Hepatocyte (in vitro differentiated cells): ENCODE data around the gene TTLL7. TPM values are rescaled to one million over a fixed set of nuclear protein-coding genes. Genes with fewer than 3 reads are reported as not detected.

Experiments
- DNase-seq: peaks from one replicate; pipeline ENCODE4 v3.0.0-alpha.2; 2016; ENCODE audit warnings: low spot score
- H2AFZ ChIP-seq: fragments of 200-600 bp; sonication (generic); 2 replicates; pipeline ENCODE4 v1.6.0; 2016; ENCODE audit warnings: antibody characterized with exemption, mild to moderate bottlenecking
- H3K27ac ChIP-seq: fragments of 200-600 bp; sonication (generic); 2 replicates; pipeline ENCODE4 v1.5.1; 2016; ENCODE audit warnings: mild to moderate bottlenecking
- H3K27me3 ChIP-seq: fragments of 200-600 bp; sonication (generic); 2 replicates; pipeline ENCODE4 v1.6.1; 2016
- H3K36me3 ChIP-seq: fragments of 200-600 bp; sonication (generic); replicated peaks from 2 replicates; pipeline ENCODE4 v1.5.1; 2016; ENCODE audit warnings: low read depth; ENCODE audit not compliant: insufficient read depth
- H3K4me1 ChIP-seq: fragments of 200-600 bp; sonication (generic); 2 replicates; pipeline ENCODE4 v1.5.1; 2016; ENCODE audit warnings: mild to moderate bottlenecking, moderate library complexity; ENCODE audit not compliant: insufficient read depth
- H3K4me2 ChIP-seq: fragments of 200-600 bp; sonication (generic); 2 replicates; pipeline ENCODE4 v1.6.0; 2016
- H3K4me3 ChIP-seq: fragments of 200-600 bp; sonication (generic); 2 replicates; pipeline ENCODE4 v1.5.1; 2016; ENCODE audit warnings: mild to moderate bottlenecking
- H3K79me2 ChIP-seq: fragments of 200-600 bp; sonication (generic); 2 replicates; pipeline ENCODE4 v1.6.0; 2017; ENCODE audit warnings: mild to moderate bottlenecking
- H3K9me2 ChIP-seq: fragments of 200-600 bp; sonication (generic); replicated peaks from 2 replicates; pipeline ENCODE4 v1.6.0; 2017; ENCODE audit warnings: mild to moderate bottlenecking; ENCODE audit not compliant: insufficient read depth
- H3K9me3 ChIP-seq: fragments of 200-600 bp; sonication (generic); 2 replicates; pipeline ENCODE4 v1.5.1; 2016; ENCODE audit warnings: low read depth, mild to moderate bottlenecking
- H4K20me1 ChIP-seq: fragments of 200-600 bp; sonication (generic); 2 replicates; pipeline ENCODE4 v1.6.0; 2016; ENCODE audit warnings: mild to moderate bottlenecking; ENCODE audit not compliant: insufficient read depth, poor library complexity, severe bottlenecking
- EZH2 ChIP-seq: fragments of 200-600 bp; sonication (generic); IDR thresholded peaks from 2 replicates; pipeline ENCODE4 v1.6.1; 2016; ENCODE audit warnings: antibody characterized with exemption, mild to moderate bottlenecking, borderline replicate concordance
- EZH2phosphoT487 ChIP-seq: fragments of 200-600 bp; sonication (generic); IDR thresholded peaks from one replicate; pipeline ENCODE4 v1.6.1; 2018; ENCODE audit warnings: antibody characterized with exemption, mild to moderate bottlenecking, low read depth, moderate library complexity; ENCODE audit not compliant: unreplicated experiment, severe bottlenecking
- whole genome bisulfite sequencing: methylation state at CpG from one replicate; pipeline ENCODE4 v1.1.6; 2016; ENCODE audit warnings: low lambda C conversion rate; ENCODE audit errors: missing lambda C conversion rate; 5-methylcytosine and 5-hydroxymethylcytosine counted together
- polyA plus RNA-seq: library from polyadenylated mRNA; unstranded; fragments of >200 nt; fragmentation: Nextera tagmentation; extraction: Ambion mirVana; gene quantifications from 2 replicates; pipeline ENCODE4 v1.2.1, GENCODE V29; 2016
- total RNA-seq: library from RNA; depleted of rRNA; stranded (reverse); fragments of >200 nt; gene quantifications from 2 replicates; pipeline ENCODE4 v1.2.3, GENCODE V29; 2014
- TF ChIP-seq, protein P1 (sequence below): fragments of 200-600 bp; sonication (generic); IDR thresholded peaks from 2 replicates; pipeline ENCODE4 v1.5.1; 2016; ENCODE audit warnings: antibody characterized with exemption, mild to moderate bottlenecking; ENCODE audit not compliant: poor library complexity

The TTLL7 gene
- total and polyA plus RNA-seq, 2 experiments from 2014 or later: 1.9 to 3.5 TPM

DNA sequence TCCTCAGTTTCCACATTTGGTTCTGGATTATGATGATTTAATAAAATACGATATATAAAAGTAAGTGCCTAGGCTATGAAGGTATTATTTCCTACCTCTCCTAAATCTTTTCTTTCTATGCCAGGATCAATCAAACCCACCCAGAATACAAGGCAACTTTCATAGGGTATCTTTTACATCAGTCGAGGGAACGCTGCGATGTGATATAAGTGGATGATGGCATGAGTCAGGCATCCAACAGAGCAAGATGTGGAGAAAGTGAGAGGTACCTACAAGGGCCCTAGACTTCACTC lies 781 bp downstream of the TTLL7 start:
- H3K27ac ChIP-seq: no peak overlapping the region
- H3K9me2 ChIP-seq: no peaks in the 10 kb centered on the region
- no peak for DNase-seq
- peaks cover 28% of the 10 kb centered on the region for H3K27me3 ChIP-seq
- no peak overlapping the region for H3K4me3 ChIP-seq
- 28% methylated on average over 4 of the region's 4 CpGs for WGBS
- H3K9me3 ChIP-seq: no peaks in the 10 kb centered on the region
- peaks cover 5% of the 10 kb centered on the region for H3K4me1 ChIP-seq
- TF ChIP-seq, protein P1, sequence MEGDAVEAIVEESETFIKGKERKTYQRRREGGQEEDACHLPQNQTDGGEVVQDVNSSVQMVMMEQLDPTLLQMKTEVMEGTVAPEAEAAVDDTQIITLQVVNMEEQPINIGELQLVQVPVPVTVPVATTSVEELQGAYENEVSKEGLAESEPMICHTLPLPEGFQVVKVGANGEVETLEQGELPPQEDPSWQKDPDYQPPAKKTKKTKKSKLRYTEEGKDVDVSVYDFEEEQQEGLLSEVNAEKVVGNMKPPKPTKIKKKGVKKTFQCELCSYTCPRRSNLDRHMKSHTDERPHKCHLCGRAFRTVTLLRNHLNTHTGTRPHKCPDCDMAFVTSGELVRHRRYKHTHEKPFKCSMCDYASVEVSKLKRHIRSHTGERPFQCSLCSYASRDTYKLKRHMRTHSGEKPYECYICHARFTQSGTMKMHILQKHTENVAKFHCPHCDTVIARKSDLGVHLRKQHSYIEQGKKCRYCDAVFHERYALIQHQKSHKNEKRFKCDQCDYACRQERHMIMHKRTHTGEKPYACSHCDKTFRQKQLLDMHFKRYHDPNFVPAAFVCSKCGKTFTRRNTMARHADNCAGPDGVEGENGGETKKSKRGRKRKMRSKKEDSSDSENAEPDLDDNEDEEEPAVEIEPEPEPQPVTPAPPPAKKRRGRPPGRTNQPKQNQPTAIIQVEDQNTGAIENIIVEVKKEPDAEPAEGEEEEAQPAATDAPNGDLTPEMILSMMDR: no peak
- TF ChIP-seq EZH2 (no peak), EZH2phosphoT487 (no peak)
- H3K4me2 ChIP-seq: peak overlapping the region; percentile 99
- H3K36me3 ChIP-seq: no peaks in the 10 kb centered on the region
- no peaks in the 10 kb centered on the region for H4K20me1 ChIP-seq
- no peaks in the 10 kb centered on the region for H3K79me2 ChIP-seq
- H2AFZ ChIP-seq: peak overlapping the region; percentile 97

GRCh38 chr1:83997631-83998030 lies 1.3 kb downstream of the TTLL7 start:
- H3K4me3 ChIP-seq: no peak overlapping the region
- H3K4me1 ChIP-seq: peaks cover 5% of the 10 kb centered on the region
- DNase-seq: no peak
- H4K20me1 ChIP-seq: no peaks in the 10 kb centered on the region
- no peak overlapping the region for H3K27ac ChIP-seq
- TF ChIP-seq EZH2phosphoT487: no peak
- TF ChIP-seq, protein P1: no peak
- TF ChIP-seq EZH2: no peak
- H3K79me2 ChIP-seq: no peaks in the 10 kb centered on the region
- no peaks in the 10 kb centered on the region for H3K36me3 ChIP-seq
- no peak overlapping the region for H3K4me2 ChIP-seq
- 95% methylated on average over 3 of the region's 3 CpGs for WGBS
- no peak overlapping the region for H2AFZ ChIP-seq
- H3K9me3 ChIP-seq: no peaks in the 10 kb centered on the region
- H3K27me3 ChIP-seq: peaks cover 28% of the 10 kb centered on the region
- no peaks in the 10 kb centered on the region for H3K9me2 ChIP-seq

DNA sequence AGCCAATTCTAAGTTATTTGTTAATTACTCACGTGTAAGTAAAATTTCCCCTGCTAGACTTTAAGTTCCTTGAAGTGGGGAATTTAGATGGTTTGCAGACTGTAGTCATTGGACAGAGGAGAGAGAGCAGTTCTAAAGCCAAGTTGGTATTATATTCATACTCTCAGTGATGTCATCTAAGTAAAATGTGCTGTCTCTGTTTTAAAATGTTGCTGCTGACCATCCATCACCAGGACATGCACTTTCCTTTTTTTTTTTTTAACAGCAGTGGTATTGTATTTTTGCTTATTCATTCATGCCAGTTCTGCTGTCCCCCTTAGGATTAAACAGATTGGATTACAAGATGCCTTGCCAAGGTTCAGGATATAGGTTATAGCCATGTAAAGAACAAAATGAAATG lies 2.3 kb downstream of the TTLL7 start:
- H3K27ac ChIP-seq: no peak overlapping the region
- no peaks in the 10 kb centered on the region for H3K9me2 ChIP-seq
- no peak overlapping the region for H3K4me2 ChIP-seq
- no peak overlapping the region for H3K4me3 ChIP-seq
- H3K27me3 ChIP-seq: peaks cover 23% of the 10 kb centered on the region
- H3K9me3 ChIP-seq: no peaks in the 10 kb centered on the region
- peaks cover 5% of the 10 kb centered on the region for H3K4me1 ChIP-seq
- H3K36me3 ChIP-seq: no peaks in the 10 kb centered on the region
- 77% methylated on average over 1 of the region's 1 CpG for WGBS
- H2AFZ ChIP-seq: no peak overlapping the region
- TF ChIP-seq, protein P1: no peak
- TF ChIP-seq EZH2: no peak
- no peak for TF ChIP-seq EZH2phosphoT487
- no peak for DNase-seq
- H4K20me1 ChIP-seq: no peaks in the 10 kb centered on the region
- H3K79me2 ChIP-seq: no peaks in the 10 kb centered on the region

DNA sequence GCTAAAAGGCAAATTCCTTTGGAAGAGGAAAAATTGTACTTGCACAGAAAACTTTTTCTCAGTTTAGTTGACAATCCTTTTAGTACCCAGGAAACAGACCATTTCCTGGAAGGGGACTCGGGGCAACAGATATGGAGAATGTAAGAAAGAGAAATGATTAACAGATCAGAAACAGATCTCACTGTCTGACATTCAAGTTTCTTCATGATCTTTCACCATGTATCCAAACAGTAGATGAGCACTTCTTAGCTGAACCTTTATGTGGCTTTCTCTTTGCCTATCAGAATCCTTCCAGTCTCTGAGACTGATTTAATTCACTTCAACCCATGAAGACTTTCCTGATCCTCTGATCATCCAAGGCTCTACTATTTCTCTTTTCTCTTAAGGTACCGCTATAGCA lies 2.7 kb downstream of the TTLL7 start:
- Histone ChIP-seq H3K36me3 (no peaks in the 10 kb centered on the region), H3K4me3 (no peak overlapping the region), H3K9me3 (no peaks in the 10 kb centered on the region), H3K9me2 (no peaks in the 10 kb centered on the region), H3K79me2 (no peaks in the 10 kb centered on the region), H3K4me1 (peaks cover 5% of the 10 kb centered on the region), H3K4me2 (no peak overlapping the region), H3K27me3 (peaks cover 19% of the 10 kb centered on the region), H2AFZ (no peak overlapping the region), H4K20me1 (no peaks in the 10 kb centered on the region), H3K27ac (no peak overlapping the region)
- TF ChIP-seq EZH2 (no peak), EZH2phosphoT487 (no peak)
- TF ChIP-seq, protein P1: no peak
- 74% methylated on average over 2 of the region's 2 CpGs for WGBS
- no peak for DNase-seq
